Bronchial epithelial cell (primary cell): Measurements from ENCODE around the gene RNU6-1. TPM values are rescaled to one million over a fixed set of nuclear protein-coding genes. Genes with fewer than 3 reads are reported as not detected.

Experiments
- DNase-seq: peaks from one replicate; pipeline ENCODE4 v3.0.0-alpha.2; 2010; ENCODE audit warnings: low read depth
- FAIRE-seq: peaks from 2 replicates; lab custom pipeline; 2011; peaks lifted over from hg19 to GRCh38; lab: Jason Lieb, UNC
- H3K27me3 ChIP-seq: 2 replicates; pipeline ENCODE4 v1.5.1; 2011; ENCODE audit warnings: low read length; ENCODE audit not compliant: control insufficient read depth, insufficient read depth
- H3K36me3 ChIP-seq: 2 replicates; pipeline ENCODE4 v1.5.1; 2011; ENCODE audit warnings: low read length; ENCODE audit not compliant: control insufficient read depth, insufficient read depth
- H3K4me3 ChIP-seq: 2 replicates; pipeline ENCODE4 v1.5.1; 2011; ENCODE audit warnings: mild to moderate bottlenecking, low read depth, low read length, control low read depth
- total RNA-seq: library from RNA; depleted of rRNA; stranded (reverse); fragments of >200 nt; gene quantifications from 2 replicates; pipeline ENCODE4 v1.2.1, GENCODE V29; 2014
- TF ChIP-seq, protein P1 (sequence below): IDR thresholded peaks from 2 replicates; pipeline ENCODE4 v1.5.1; 2011; ENCODE audit warnings: mild to moderate bottlenecking, moderate library complexity, low read length, control low read depth, inconsistent platforms; ENCODE audit not compliant: insufficient read depth, severe bottlenecking

RNU6-1 gene
- total RNA-seq, 1 donor from 2014 or later: not detected

DNA sequence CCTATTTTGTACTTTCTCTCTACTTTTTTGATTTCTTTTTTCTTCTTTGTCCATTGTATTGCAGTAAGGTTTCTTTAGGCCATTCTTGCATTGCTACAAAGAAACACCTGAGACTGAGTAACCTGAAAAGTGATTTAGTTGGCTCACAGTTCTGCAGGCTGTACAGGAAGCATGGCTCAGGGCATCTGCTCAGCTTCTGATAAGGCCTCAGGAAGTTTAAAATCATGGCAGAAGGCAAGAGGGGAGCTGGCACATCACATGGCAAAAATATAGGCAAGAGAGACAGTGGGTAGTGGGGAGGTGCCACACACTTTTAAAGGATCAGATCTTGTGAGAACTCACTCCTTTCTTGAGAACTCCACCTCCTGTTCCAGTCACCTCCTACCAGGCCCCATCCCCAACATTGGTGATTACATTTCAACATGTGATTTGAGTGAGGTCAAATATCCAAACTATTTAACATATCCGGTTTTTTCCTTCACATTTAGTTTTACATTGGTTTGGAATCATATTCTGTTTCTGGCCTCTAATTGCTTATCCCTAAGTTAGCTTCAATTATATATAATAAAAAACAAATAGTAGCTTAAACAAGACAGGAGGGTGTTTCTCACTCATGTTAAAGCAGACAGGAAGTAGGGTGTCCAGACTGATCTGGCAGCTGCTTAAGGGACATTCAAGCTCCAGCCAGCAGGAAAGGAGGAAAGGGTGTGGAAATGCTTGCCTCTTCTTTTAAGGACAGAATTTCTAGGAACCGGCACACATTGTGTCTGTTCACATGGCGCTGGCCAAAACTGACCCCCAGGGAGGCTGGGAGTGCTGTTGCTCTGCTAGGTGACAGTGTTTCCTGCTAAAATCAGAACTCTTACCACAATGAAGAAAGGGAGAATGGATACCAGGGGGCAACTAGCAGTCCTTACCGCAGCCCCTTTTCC lies 43.4 kb downstream of the RNU6-1 start:
- H3K4me3 ChIP-seq: no peak overlapping the region
- no peaks in the 10 kb centered on the region for H3K36me3 ChIP-seq
- TF ChIP-seq, protein P1, sequence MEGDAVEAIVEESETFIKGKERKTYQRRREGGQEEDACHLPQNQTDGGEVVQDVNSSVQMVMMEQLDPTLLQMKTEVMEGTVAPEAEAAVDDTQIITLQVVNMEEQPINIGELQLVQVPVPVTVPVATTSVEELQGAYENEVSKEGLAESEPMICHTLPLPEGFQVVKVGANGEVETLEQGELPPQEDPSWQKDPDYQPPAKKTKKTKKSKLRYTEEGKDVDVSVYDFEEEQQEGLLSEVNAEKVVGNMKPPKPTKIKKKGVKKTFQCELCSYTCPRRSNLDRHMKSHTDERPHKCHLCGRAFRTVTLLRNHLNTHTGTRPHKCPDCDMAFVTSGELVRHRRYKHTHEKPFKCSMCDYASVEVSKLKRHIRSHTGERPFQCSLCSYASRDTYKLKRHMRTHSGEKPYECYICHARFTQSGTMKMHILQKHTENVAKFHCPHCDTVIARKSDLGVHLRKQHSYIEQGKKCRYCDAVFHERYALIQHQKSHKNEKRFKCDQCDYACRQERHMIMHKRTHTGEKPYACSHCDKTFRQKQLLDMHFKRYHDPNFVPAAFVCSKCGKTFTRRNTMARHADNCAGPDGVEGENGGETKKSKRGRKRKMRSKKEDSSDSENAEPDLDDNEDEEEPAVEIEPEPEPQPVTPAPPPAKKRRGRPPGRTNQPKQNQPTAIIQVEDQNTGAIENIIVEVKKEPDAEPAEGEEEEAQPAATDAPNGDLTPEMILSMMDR: no peak
- no peaks in the 10 kb centered on the region for H3K27me3 ChIP-seq
- DNase-seq: no peak
- FAIRE-seq: no peak

DNA sequence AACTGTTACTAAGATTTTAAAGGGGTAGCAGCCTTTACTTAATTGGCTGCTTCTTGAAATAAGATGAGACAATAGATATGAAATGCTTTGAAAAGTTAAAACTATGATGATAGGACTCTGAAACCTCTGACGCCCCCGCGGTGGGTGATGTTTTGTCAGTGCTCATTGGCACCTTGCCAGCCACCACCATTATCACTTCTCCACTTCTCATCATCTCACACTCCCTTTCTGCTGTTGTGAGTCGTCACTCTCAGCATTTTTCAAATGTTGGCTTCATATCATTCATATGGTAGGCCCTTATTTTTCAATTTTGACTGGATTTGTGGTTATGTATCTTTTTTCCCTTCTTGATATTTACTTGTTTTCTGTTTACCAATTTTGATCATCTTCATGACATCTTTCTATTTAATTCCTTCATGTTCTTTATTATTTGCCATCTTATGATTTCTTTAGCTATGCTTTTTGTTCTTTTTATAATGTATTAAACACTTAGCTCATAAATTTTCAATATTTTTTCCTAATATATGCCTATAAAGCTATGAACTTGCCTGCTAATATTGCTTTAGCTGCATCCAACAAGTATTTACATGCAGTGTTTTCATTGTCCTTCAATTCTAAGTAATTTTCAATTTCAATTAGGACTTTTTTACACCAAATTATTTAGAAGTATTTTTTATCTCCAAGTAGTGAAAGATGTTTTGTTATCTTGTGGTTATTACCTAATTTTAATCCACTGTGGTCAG lies 44.8 kb downstream of the RNU6-1 start:
- TF ChIP-seq, protein P1: no peak
- FAIRE-seq (no peak), DNase-seq (no peak)
- Histone ChIP-seq H3K27me3 (no peaks in the 10 kb centered on the region), H3K36me3 (no peaks in the 10 kb centered on the region), H3K4me3 (no peak overlapping the region)

DNA sequence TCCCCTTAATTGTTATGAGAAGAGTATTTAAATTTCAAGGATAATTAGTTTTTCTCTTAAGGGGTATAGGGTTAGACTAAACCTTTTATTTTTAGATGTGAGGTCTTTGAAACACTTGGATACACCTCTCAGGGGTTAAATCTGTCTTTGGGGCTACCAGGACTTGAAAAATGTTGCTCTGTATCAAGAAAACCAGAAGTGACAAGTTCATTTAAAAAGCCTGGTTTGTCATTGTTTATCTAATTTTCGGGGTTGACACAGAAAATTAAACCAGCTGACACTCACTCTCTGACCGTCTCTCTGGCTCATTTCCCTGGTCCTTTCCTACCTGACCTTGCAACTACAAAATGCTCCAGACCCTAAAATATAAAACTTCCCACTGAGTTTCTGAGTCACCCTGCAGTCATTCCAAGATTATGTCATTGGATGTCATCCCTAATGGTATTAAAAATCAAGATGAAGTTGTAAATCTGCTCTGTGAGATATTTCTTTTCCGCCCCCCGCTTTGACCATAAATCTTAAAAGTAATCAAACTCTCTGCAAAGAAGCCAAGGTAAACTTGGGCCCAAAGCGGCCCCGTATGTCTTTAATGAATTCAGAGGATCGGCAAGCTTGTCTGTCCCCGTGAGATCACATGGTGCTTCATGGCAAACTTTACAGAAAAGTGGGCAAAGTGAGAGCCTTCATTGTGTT lies 47.4 kb downstream of the RNU6-1 start:
- no peaks in the 10 kb centered on the region for H3K27me3 ChIP-seq
- FAIRE-seq (no peak), DNase-seq (peak; percentile 8)
- no peak overlapping the region for H3K4me3 ChIP-seq
- H3K36me3 ChIP-seq: no peaks in the 10 kb centered on the region
- TF ChIP-seq, protein P1: no peak

DNA sequence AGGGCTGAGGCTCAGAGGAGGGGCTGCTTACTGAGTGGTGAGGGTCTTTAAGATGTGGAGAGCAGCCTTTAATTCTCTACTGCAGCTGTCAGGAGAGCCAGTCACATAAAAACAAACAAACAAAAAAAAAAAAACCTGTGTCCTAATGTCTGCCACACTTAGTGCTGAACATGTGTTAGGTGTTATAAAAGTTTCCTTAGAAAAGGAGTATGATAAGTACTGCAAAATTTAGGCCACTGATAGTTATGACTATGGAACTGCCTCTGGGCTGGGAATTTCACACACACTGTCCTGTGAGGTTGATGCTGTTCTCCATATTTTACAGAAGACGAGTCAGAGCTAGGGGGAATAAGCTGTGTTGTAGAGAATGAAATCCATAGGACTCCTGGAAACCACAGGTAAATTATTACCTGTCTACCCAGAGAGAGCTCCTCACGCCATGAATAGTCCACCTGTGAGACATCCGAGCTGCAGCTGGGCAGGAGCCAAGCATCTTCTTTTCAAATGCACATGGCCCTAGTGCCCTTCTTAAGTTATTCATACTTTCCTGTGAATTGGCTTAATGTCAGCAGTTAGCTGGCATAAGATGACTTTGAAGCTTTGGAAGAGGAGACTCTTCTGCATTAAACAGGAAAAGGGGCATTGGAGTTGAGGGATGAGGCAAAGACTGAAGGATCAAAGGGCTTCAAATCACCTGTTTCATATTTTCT lies 49.1 kb downstream of the RNU6-1 start:
- DNase-seq: no peak
- FAIRE-seq: peak; percentile 28
- TF ChIP-seq, protein P1: no peak
- Histone ChIP-seq H3K36me3 (no peaks in the 10 kb centered on the region), H3K27me3 (no peaks in the 10 kb centered on the region), H3K4me3 (no peak overlapping the region)

Other genes with a start within 250 kb of the RNU6-1 start
- gene SKOR1, start 14.5 kb downstream of the RNU6-1 start, total RNA-seq: under 0.01 TPM in 2 replicates
- 6.8 and 9.1 TPM in 2 replicates for gene PIAS1, start 214.3 kb upstream of the RNU6-1 start, total RNA-seq